Endodermal cell (in vitro differentiated cells): ENCODE results near the gene ANKRD33B. TPM values are rescaled to one million over a fixed set of nuclear protein-coding genes. Genes with fewer than 3 reads are reported as not detected.

Source experiments
- DNase-seq: peaks from one replicate; pipeline ENCODE4 v3.0.0-alpha.2; 2017
- H3K27ac ChIP-seq: 2 replicates; pipeline ENCODE4 v1.5.1; 2013; ENCODE audit warnings: mild to moderate bottlenecking, low read depth, low read length, moderate library complexity
- H3K27me3 ChIP-seq: 2 replicates; pipeline ENCODE4 v1.6.1; 2013; ENCODE audit warnings: mild to moderate bottlenecking, low read length, moderate library complexity; ENCODE audit not compliant: insufficient read depth, control insufficient read depth, poor library complexity, severe bottlenecking
- H3K36me3 ChIP-seq: 2 replicates; pipeline ENCODE4 v1.7.0; 2013; ENCODE audit warnings: mild to moderate bottlenecking, low read length, moderate library complexity; ENCODE audit not compliant: control insufficient read depth, insufficient read depth
- H3K4me1 ChIP-seq: one replicate; pipeline ENCODE4 v1.7.0; 2013; ENCODE audit warnings: low read length; ENCODE audit not compliant: control insufficient read depth, insufficient read depth
- H3K4me3 ChIP-seq: 2 replicates; pipeline ENCODE4 v1.5.1; 2013; ENCODE audit warnings: mild to moderate bottlenecking, low read length, moderate library complexity
- H3K9ac ChIP-seq: 2 replicates; pipeline ENCODE4 v1.6.1; 2013; ENCODE audit warnings: mild to moderate bottlenecking, low read length, moderate library complexity; ENCODE audit not compliant: poor library complexity, severe bottlenecking; ENCODE audit errors: extremely low read depth
- H3K9me3 ChIP-seq: 2 replicates; pipeline ENCODE4 v1.6.1; 2013; ENCODE audit warnings: mild to moderate bottlenecking, low read length, moderate library complexity; ENCODE audit not compliant: control insufficient read depth
- H3K27ac Mint-ChIP-seq: 2 replicates; pipeline ENCODE4 v1.8.0; 2020; ENCODE audit warnings: mixed read lengths
- H3K27me3 Mint-ChIP-seq: 2 replicates; pipeline ENCODE4 v1.8.0; 2021; ENCODE audit warnings: mild to moderate bottlenecking, mixed read lengths; ENCODE audit not compliant: insufficient read depth
- H3K36me3 Mint-ChIP-seq: 2 replicates; pipeline ENCODE4 v1.8.0; 2020; ENCODE audit warnings: low read depth, mixed read lengths
- H3K4me1 Mint-ChIP-seq: 2 replicates; pipeline ENCODE4 v1.8.0; 2020; ENCODE audit warnings: mixed read lengths
- H3K4me3 Mint-ChIP-seq: 2 replicates; pipeline ENCODE4 v1.8.0; 2020; ENCODE audit warnings: mild to moderate bottlenecking, moderate library complexity, mixed read lengths
- H3K9me3 Mint-ChIP-seq: 2 replicates; pipeline ENCODE4 v1.8.0; 2020; ENCODE audit warnings: mild to moderate bottlenecking, mixed read lengths
- CTCF ChIP-seq: fragments of 200-600 bp; sonication (generic); conservative IDR thresholded peaks from 2 replicates; pipeline ENCODE4 v1.5.0; 2021; ENCODE audit warnings: antibody characterized with exemption, mild to moderate bottlenecking
- WGBS, 2 experiments: methylation state at CpG; one replicate each; pipeline versions ENCODE4 v1.1.5 to v1.1.7; 2013; ENCODE audit warnings: missing lambda C conversion rate in 2 of 2, mixed read lengths in 1 of 2; ENCODE audit not compliant: insufficient coverage in 1 of 2, insufficient read length in 1 of 2; 5-methylcytosine and 5-hydroxymethylcytosine counted together
- total RNA-seq, 2 donors: library from RNA; stranded (reverse); fragmentation: NEBNext Ultra II Directional in 1 of 2; extraction: Animal tissue kit (Norgen Biotek cat#: 25700) in 1 of 2; gene quantifications; 2 replicates in 1 of 2; 3 replicates in 1 of 2; pipeline ENCODE4 v1.2.1, GENCODE V29; 2021

ANKRD33B gene
- total RNA-seq, 2 donors from 2014 or later = 21.9 to 37.2 TPM

- Mint-ChIP-seq H3K36me3 (peaks cover 8% of the 10 kb centered on the region), H3K9me3 (peaks cover 8% of the 10 kb centered on the region), H3K27ac (no peak overlapping the region), H3K4me3 (no peak overlapping the region), H3K27me3 (peaks cover 5% of the 10 kb centered on the region), H3K4me1 (peaks cover 11% of the 10 kb centered on the region)
- Histone ChIP-seq H3K4me3 (no peak overlapping the region), H3K27ac (no peak overlapping the region), H3K27me3 (no peaks in the 10 kb centered on the region), H3K36me3 (no peaks in the 10 kb centered on the region), H3K4me1 (no peaks in the 10 kb centered on the region), H3K9ac (no peak overlapping the region), H3K9me3 (peaks cover 10% of the 10 kb centered on the region)
- no peak for TF ChIP-seq CTCF
- WGBS, 2 experiments = 92 to 94% methylated on average over 4 to 5 of the region's 5 CpGs
- no peak for DNase-seq
Measured at GRCh38 chr5:10585518-10585915, 21.6 kb downstream of the ANKRD33B start.

GRCh38 chr5:10586008-10586407 is 22.1 kb downstream of the ANKRD33B start:
- Histone ChIP-seq H3K27me3 (no peaks in the 10 kb centered on the region), H3K36me3 (no peaks in the 10 kb centered on the region), H3K27ac (no peak overlapping the region), H3K4me1 (no peaks in the 10 kb centered on the region), H3K9me3 (peaks cover 10% of the 10 kb centered on the region), H3K4me3 (no peak overlapping the region), H3K9ac (no peak overlapping the region)
- no peak overlapping the region for H3K27ac Mint-ChIP-seq
- H3K27me3 Mint-ChIP-seq = peaks cover 5% of the 10 kb centered on the region
- no peak for DNase-seq
- WGBS, 2 experiments = 88 to 93% methylated on average over 2 to 4 of the region's 4 CpGs
- no peak overlapping the region for H3K4me3 Mint-ChIP-seq
- no peak for TF ChIP-seq CTCF
- H3K36me3 Mint-ChIP-seq = peaks cover 8% of the 10 kb centered on the region
- H3K9me3 Mint-ChIP-seq = peaks cover 8% of the 10 kb centered on the region
- peaks cover 16% of the 10 kb centered on the region for H3K4me1 Mint-ChIP-seq

GRCh38 chr5:10586555-10586954 is 22.7 kb downstream of the ANKRD33B start:
- Mint-ChIP-seq H3K4me1 (peaks cover 20% of the 10 kb centered on the region), H3K4me3 (no peak overlapping the region), H3K36me3 (peaks cover 8% of the 10 kb centered on the region), H3K9me3 (peaks cover 8% of the 10 kb centered on the region), H3K27ac (no peak overlapping the region), H3K27me3 (peaks cover 5% of the 10 kb centered on the region)
- H3K4me3 ChIP-seq = no peak overlapping the region
- no peak overlapping the region for H3K27ac ChIP-seq
- WGBS, 2 experiments = 98 to 100% methylated on average over 1 of the region's 1 CpG
- no peak for TF ChIP-seq CTCF
- no peaks in the 10 kb centered on the region for H3K4me1 ChIP-seq
- H3K9me3 ChIP-seq = peaks cover 10% of the 10 kb centered on the region
- H3K27me3 ChIP-seq = no peaks in the 10 kb centered on the region
- no peak overlapping the region for H3K9ac ChIP-seq
- no peak for DNase-seq
- H3K36me3 ChIP-seq = no peaks in the 10 kb centered on the region
